ENCODE measurements around the gene NCK1. TPM values are rescaled to one million over a fixed set of nuclear protein-coding genes. Genes with fewer than 3 reads are reported as not detected.
"Not testable (repeated sequence)": the region's sequence is repeated elsewhere in the genome, so short reads cannot be mapped to it uniquely, and the experiment has no call there.

The NCK1 gene
- total RNA-seq, 2 experiments from 2014 or later = 24.9 to 38.1 TPM

GRCh38 chr3:136984837-136985236 lies 122.8 kb downstream of the NCK1 start:
- Histone ChIP-seq H3K4me2 (ENCODE audit: low read length) (no peak overlapping the region), H4K20me1 (ENCODE audit: insufficient read depth, low read length) (no peaks in the 10 kb centered on the region), H3K36me3 (ENCODE audit: insufficient read depth, low read length) (no peaks in the 10 kb centered on the region), H3K79me2 (ENCODE audit: insufficient read depth, low read depth, low read length) (no peaks in the 10 kb centered on the region), H3K4me1 (ENCODE audit: insufficient read depth, low read length, poor library complexity, severe bottlenecking) (no peaks in the 10 kb centered on the region), H3K4me3 (ENCODE audit: low read depth, low read length, poor library complexity, severe bottlenecking) (no peak overlapping the region), H3K9me2 (ENCODE audit: insufficient read depth, low read length) (no peaks in the 10 kb centered on the region), H2AFZ (ENCODE audit: low read length) (no peak overlapping the region), H3K9me3 (ENCODE audit: low read length) (no peaks in the 10 kb centered on the region), H3K27ac (ENCODE audit: low read depth, low read length, poor library complexity, severe bottlenecking) (no peak overlapping the region)
- CTCF ChIA-PET (ENCODE audit: unreplicated experiment) = no interaction called here
- POLR2A ChIA-PET = no interaction called here
- no peak for DNase-seq (ENCODE audit: low spot score)
- BruUV-seq (replicated peaks) = no TSS peak
- TF ChIP-seq CTCF (conservative IDR thresholded peaks at IDR 0.05; ENCODE audit: low read length) = no peak
- TF ChIP-seq EZH2phosphoT487 (IDR thresholded peaks at IDR 0.05; ENCODE audit: borderline replicate concordance, low read depth, low read length) = no peak
- intact Hi-C loops (cut with micrococcal nuclease; ENCODE audit: unreplicated experiment) = no loop called here

- H3K4me2 ChIP-seq (ENCODE audit: low read length); H3K27ac ChIP-seq (ENCODE audit: low read depth, low read length, poor library complexity, severe bottlenecking); H4K20me1 ChIP-seq (ENCODE audit: insufficient read depth, low read length); H2AFZ ChIP-seq (ENCODE audit: low read length); intact Hi-C loops (cut with micrococcal nuclease; ENCODE audit: unreplicated experiment); H3K4me3 ChIP-seq (ENCODE audit: low read depth, low read length, poor library complexity, severe bottlenecking); H3K79me2 ChIP-seq (ENCODE audit: insufficient read depth, low read depth, low read length); DNase-seq (ENCODE audit: low spot score); H3K9me3 ChIP-seq (ENCODE audit: low read length); H3K4me1 ChIP-seq (ENCODE audit: insufficient read depth, low read length, poor library complexity, severe bottlenecking); H3K9me2 ChIP-seq (ENCODE audit: insufficient read depth, low read length); H3K36me3 ChIP-seq (ENCODE audit: insufficient read depth, low read length); CTCF ChIA-PET (ENCODE audit: unreplicated experiment); BruUV-seq (replicated peaks): not testable (repeated sequence)
- POLR2A ChIA-PET = interaction anchor here (0.6 kb wide), 1 partner anchor 56 kb away, joined by 5 read pairs; no protein-coding TSS in a partner anchor
These were observed 125.5 kb downstream of the NCK1 start for GRCh38 chr3:136987398-136987980.

GRCh38 chr3:136988651-136989050 lies 126.6 kb downstream of the NCK1 start:
- Histone ChIP-seq H3K79me2 (ENCODE audit: insufficient read depth, low read depth, low read length) (no peaks in the 10 kb centered on the region), H3K27ac (ENCODE audit: low read depth, low read length, poor library complexity, severe bottlenecking) (no peak overlapping the region), H3K4me2 (ENCODE audit: low read length) (no peak overlapping the region), H3K4me1 (ENCODE audit: insufficient read depth, low read length, poor library complexity, severe bottlenecking) (no peaks in the 10 kb centered on the region), H3K9me3 (ENCODE audit: low read length) (no peaks in the 10 kb centered on the region), H4K20me1 (ENCODE audit: insufficient read depth, low read length) (no peaks in the 10 kb centered on the region), H2AFZ (ENCODE audit: low read length) (no peak overlapping the region), H3K9me2 (ENCODE audit: insufficient read depth, low read length) (no peaks in the 10 kb centered on the region), H3K4me3 (ENCODE audit: low read depth, low read length, poor library complexity, severe bottlenecking) (no peak overlapping the region), H3K36me3 (ENCODE audit: insufficient read depth, low read length) (no peaks in the 10 kb centered on the region)
- ChIA-PET CTCF (ENCODE audit: unreplicated experiment) (no interaction called here), POLR2A (no interaction called here)
- TF ChIP-seq CTCF (conservative IDR thresholded peaks at IDR 0.05; ENCODE audit: low read length) = no peak
- no peak for TF ChIP-seq EZH2phosphoT487 (IDR thresholded peaks at IDR 0.05; ENCODE audit: borderline replicate concordance, low read depth, low read length)
- intact Hi-C loops (cut with micrococcal nuclease; ENCODE audit: unreplicated experiment) = no loop called here
- no TSS peak for BruUV-seq (replicated peaks)
- no peak for DNase-seq (ENCODE audit: low spot score)

Data from OCI-LY7 (cell line).